Endodermal cell (in vitro differentiated cells): ENCODE data around the gene INVS. TPM values are rescaled to one million over a fixed set of nuclear protein-coding genes. Genes with fewer than 3 reads are reported as not detected.
"Not testable (repeated sequence)": the region's sequence is repeated elsewhere in the genome, so short reads cannot be mapped to it uniquely, and the experiment has no call there.

Experiments
- DNase-seq: peaks from one replicate; pipeline ENCODE4 v3.0.0-alpha.2; 2017
- H3K27ac ChIP-seq: 2 replicates; pipeline ENCODE4 v1.5.1; 2013; ENCODE audit warnings: mild to moderate bottlenecking, low read depth, low read length, moderate library complexity
- H3K27me3 ChIP-seq: 2 replicates; pipeline ENCODE4 v1.6.1; 2013; ENCODE audit warnings: mild to moderate bottlenecking, low read length, moderate library complexity; ENCODE audit not compliant: insufficient read depth, control insufficient read depth, poor library complexity, severe bottlenecking
- H3K36me3 ChIP-seq: 2 replicates; pipeline ENCODE4 v1.7.0; 2013; ENCODE audit warnings: mild to moderate bottlenecking, low read length, moderate library complexity; ENCODE audit not compliant: control insufficient read depth, insufficient read depth
- H3K4me1 ChIP-seq: one replicate; pipeline ENCODE4 v1.7.0; 2013; ENCODE audit warnings: low read length; ENCODE audit not compliant: control insufficient read depth, insufficient read depth
- H3K4me3 ChIP-seq: 2 replicates; pipeline ENCODE4 v1.5.1; 2013; ENCODE audit warnings: mild to moderate bottlenecking, low read length, moderate library complexity
- H3K9ac ChIP-seq: 2 replicates; pipeline ENCODE4 v1.6.1; 2013; ENCODE audit warnings: mild to moderate bottlenecking, low read length, moderate library complexity; ENCODE audit not compliant: poor library complexity, severe bottlenecking; ENCODE audit errors: extremely low read depth
- H3K9me3 ChIP-seq: 2 replicates; pipeline ENCODE4 v1.6.1; 2013; ENCODE audit warnings: mild to moderate bottlenecking, low read length, moderate library complexity; ENCODE audit not compliant: control insufficient read depth
- H3K27ac Mint-ChIP-seq: 2 replicates; pipeline ENCODE4 v1.8.0; 2020; ENCODE audit warnings: mixed read lengths
- H3K27me3 Mint-ChIP-seq: 2 replicates; pipeline ENCODE4 v1.8.0; 2021; ENCODE audit warnings: mild to moderate bottlenecking, mixed read lengths; ENCODE audit not compliant: insufficient read depth
- H3K36me3 Mint-ChIP-seq: 2 replicates; pipeline ENCODE4 v1.8.0; 2020; ENCODE audit warnings: low read depth, mixed read lengths
- H3K4me1 Mint-ChIP-seq: 2 replicates; pipeline ENCODE4 v1.8.0; 2020; ENCODE audit warnings: mixed read lengths
- H3K4me3 Mint-ChIP-seq: 2 replicates; pipeline ENCODE4 v1.8.0; 2020; ENCODE audit warnings: mild to moderate bottlenecking, moderate library complexity, mixed read lengths
- H3K9me3 Mint-ChIP-seq: 2 replicates; pipeline ENCODE4 v1.8.0; 2020; ENCODE audit warnings: mild to moderate bottlenecking, mixed read lengths
- CTCF ChIP-seq: fragments of 200-600 bp; sonication (generic); conservative IDR thresholded peaks from 2 replicates; pipeline ENCODE4 v1.5.0; 2021; ENCODE audit warnings: antibody characterized with exemption, mild to moderate bottlenecking
- WGBS, 2 experiments: methylation state at CpG; one replicate each; pipeline versions ENCODE4 v1.1.5 to v1.1.7; 2013; ENCODE audit warnings: missing lambda C conversion rate in 2 of 2, mixed read lengths in 1 of 2; ENCODE audit not compliant: insufficient coverage in 1 of 2, insufficient read length in 1 of 2; 5-methylcytosine and 5-hydroxymethylcytosine counted together
- total RNA-seq, 2 donors: library from RNA; stranded (reverse); fragmentation: NEBNext Ultra II Directional in 1 of 2; extraction: Animal tissue kit (Norgen Biotek cat#: 25700) in 1 of 2; gene quantifications; 2 replicates in 1 of 2; 3 replicates in 1 of 2; pipeline ENCODE4 v1.2.1, GENCODE V29; 2021

INVS gene
- total RNA-seq, 2 donors from 2014 or later = 22.8 to 26.6 TPM

GRCh38 chr9:100058699-100059579, 40.1 kb upstream of the INVS start:
- Mint-ChIP-seq H3K27me3 (no peaks in the 10 kb centered on the region), H3K36me3 (peaks cover 27% of the 10 kb centered on the region), H3K27ac (no peak overlapping the region), H3K4me1 (peaks cover 31% of the 10 kb centered on the region), H3K4me3 (no peak overlapping the region), H3K9me3 (no peaks in the 10 kb centered on the region)
- no peak for DNase-seq
- Histone ChIP-seq H3K27me3 (no peaks in the 10 kb centered on the region), H3K4me3 (no peak overlapping the region), H3K9me3 (no peaks in the 10 kb centered on the region), H3K27ac (no peak overlapping the region), H3K4me1 (peaks cover 7% of the 10 kb centered on the region), H3K9ac (no peak overlapping the region), H3K36me3 (peaks cover 23% of the 10 kb centered on the region)
- WGBS, 2 experiments = 92 to 100% methylated on average over 2 to 4 of the region's 4 CpGs
- no peak for TF ChIP-seq CTCF

- H3K4me3 Mint-ChIP-seq, H3K4me1 ChIP-seq, H3K9me3 ChIP-seq, H3K27ac Mint-ChIP-seq, DNase-seq, H3K9ac ChIP-seq, H3K4me3 ChIP-seq, H3K27ac ChIP-seq, H3K27me3 ChIP-seq, H3K27me3 Mint-ChIP-seq: not testable (repeated sequence)
- H3K36me3 Mint-ChIP-seq = peaks cover 29% of the 10 kb centered on the region
- H3K4me1 Mint-ChIP-seq = peaks cover 23% of the 10 kb centered on the region
- H3K36me3 ChIP-seq = peaks cover 19% of the 10 kb centered on the region
- WGBS, 2 experiments = 37% methylated on average over 1 of the region's 1 CpG; no CpG with 5 or more reads in 1 of the 2 experiments
- peaks cover 13% of the 10 kb centered on the region for H3K9me3 Mint-ChIP-seq
Measured at GRCh38 chr9:100062683-100063082, 36.4 kb upstream of the INVS start.

- 0 to 13% methylated on average over 1 to 3 of the region's 3 CpGs for WGBS, 2 experiments
- Mint-ChIP-seq H3K4me1 (peaks cover 21% of the 10 kb centered on the region), H3K4me3 (no peak overlapping the region), H3K27ac (no peak overlapping the region), H3K36me3 (peaks cover 27% of the 10 kb centered on the region), H3K27me3 (no peaks in the 10 kb centered on the region), H3K9me3 (peaks cover 14% of the 10 kb centered on the region)
- TF ChIP-seq CTCF = no peak
- H3K27me3 ChIP-seq = no peaks in the 10 kb centered on the region
- H3K27ac ChIP-seq = no peak overlapping the region
- DNase-seq = peak; percentile 43
- H3K4me1 ChIP-seq = peaks cover 9% of the 10 kb centered on the region
- H3K9ac ChIP-seq = no peak overlapping the region
- H3K4me3 ChIP-seq = peak overlapping the region; percentile 12
- peaks cover 15% of the 10 kb centered on the region for H3K36me3 ChIP-seq
- H3K9me3 ChIP-seq = peaks cover 10% of the 10 kb centered on the region
Measured at GRCh38 chr9:100063185-100063584, 35.9 kb upstream of the INVS start.
